Measurements from ENCODE around the gene COQ3.

- TF ChIP-seq, protein P1, sequence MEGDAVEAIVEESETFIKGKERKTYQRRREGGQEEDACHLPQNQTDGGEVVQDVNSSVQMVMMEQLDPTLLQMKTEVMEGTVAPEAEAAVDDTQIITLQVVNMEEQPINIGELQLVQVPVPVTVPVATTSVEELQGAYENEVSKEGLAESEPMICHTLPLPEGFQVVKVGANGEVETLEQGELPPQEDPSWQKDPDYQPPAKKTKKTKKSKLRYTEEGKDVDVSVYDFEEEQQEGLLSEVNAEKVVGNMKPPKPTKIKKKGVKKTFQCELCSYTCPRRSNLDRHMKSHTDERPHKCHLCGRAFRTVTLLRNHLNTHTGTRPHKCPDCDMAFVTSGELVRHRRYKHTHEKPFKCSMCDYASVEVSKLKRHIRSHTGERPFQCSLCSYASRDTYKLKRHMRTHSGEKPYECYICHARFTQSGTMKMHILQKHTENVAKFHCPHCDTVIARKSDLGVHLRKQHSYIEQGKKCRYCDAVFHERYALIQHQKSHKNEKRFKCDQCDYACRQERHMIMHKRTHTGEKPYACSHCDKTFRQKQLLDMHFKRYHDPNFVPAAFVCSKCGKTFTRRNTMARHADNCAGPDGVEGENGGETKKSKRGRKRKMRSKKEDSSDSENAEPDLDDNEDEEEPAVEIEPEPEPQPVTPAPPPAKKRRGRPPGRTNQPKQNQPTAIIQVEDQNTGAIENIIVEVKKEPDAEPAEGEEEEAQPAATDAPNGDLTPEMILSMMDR (IDR thresholded peaks at IDR 0.05; ENCODE audit: low read length), result no peak
- no peak for TF ChIP-seq EZH2 (IDR thresholded peaks at IDR 0.05; ENCODE audit: borderline replicate concordance, low read length)
Observed at GRCh38 chr6:99344289-99344688, 49.7 kb downstream of the COQ3 start.

Measured in OCI-LY1 (cell line).